ENCODE measurements around the gene KDM1A.

- TF ChIP-seq POLR2AphosphoS5 (IDR thresholded peaks at IDR 0.05; ENCODE audit: insufficient read depth in 1 of 2, low read depth in 1 of 2) (no peak), POLR2A (IDR thresholded peaks at IDR 0.05) (no peak)
- TF ChIP-seq, protein P1, sequence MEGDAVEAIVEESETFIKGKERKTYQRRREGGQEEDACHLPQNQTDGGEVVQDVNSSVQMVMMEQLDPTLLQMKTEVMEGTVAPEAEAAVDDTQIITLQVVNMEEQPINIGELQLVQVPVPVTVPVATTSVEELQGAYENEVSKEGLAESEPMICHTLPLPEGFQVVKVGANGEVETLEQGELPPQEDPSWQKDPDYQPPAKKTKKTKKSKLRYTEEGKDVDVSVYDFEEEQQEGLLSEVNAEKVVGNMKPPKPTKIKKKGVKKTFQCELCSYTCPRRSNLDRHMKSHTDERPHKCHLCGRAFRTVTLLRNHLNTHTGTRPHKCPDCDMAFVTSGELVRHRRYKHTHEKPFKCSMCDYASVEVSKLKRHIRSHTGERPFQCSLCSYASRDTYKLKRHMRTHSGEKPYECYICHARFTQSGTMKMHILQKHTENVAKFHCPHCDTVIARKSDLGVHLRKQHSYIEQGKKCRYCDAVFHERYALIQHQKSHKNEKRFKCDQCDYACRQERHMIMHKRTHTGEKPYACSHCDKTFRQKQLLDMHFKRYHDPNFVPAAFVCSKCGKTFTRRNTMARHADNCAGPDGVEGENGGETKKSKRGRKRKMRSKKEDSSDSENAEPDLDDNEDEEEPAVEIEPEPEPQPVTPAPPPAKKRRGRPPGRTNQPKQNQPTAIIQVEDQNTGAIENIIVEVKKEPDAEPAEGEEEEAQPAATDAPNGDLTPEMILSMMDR (IDR thresholded peaks at IDR 0.05), result no peak
Observed at GRCh38 chr1:23037081-23037740, 17.9 kb downstream of the KDM1A start.
